Astrocyte (in vitro differentiated cells and primary cell): Measurements from ENCODE around the gene IMPA2. TPM values are rescaled to one million over a fixed set of nuclear protein-coding genes. Genes with fewer than 3 reads are reported as not detected.

Experiments
- DNase-seq: peaks from one replicate; pipeline ENCODE4 v3.0.0-alpha.2; 2010; ENCODE audit warnings: low read depth
- FAIRE-seq: peaks from 2 replicates; lab custom pipeline; 2011; peaks lifted over from hg19 to GRCh38; lab: Jason Lieb, UNC
- H2AFZ ChIP-seq: 2 replicates; pipeline ENCODE4 v1.6.0; 2012; ENCODE audit warnings: low read depth, low read length, inconsistent platforms
- H3K27ac ChIP-seq: 2 replicates; pipeline ENCODE4 v1.5.1; 2011; ENCODE audit warnings: low read depth, low read length, inconsistent platforms
- H3K27me3 ChIP-seq: 2 replicates; pipeline ENCODE4 v1.6.0; 2011; ENCODE audit warnings: low read length, inconsistent platforms; ENCODE audit not compliant: insufficient read depth
- H3K36me3 ChIP-seq: 2 replicates; pipeline ENCODE4 v1.5.1; 2011; ENCODE audit warnings: low read length, inconsistent platforms; ENCODE audit not compliant: insufficient read depth
- H3K4me1 ChIP-seq: 2 replicates; pipeline ENCODE4 v1.5.1; 2011; ENCODE audit warnings: low read length, inconsistent platforms; ENCODE audit not compliant: insufficient read depth
- H3K4me2 ChIP-seq: 2 replicates; pipeline ENCODE4 v1.6.0; 2012; ENCODE audit warnings: low read length, inconsistent platforms
- H3K4me3 ChIP-seq: 2 replicates; pipeline ENCODE4 v1.5.1; 2011; ENCODE audit warnings: low read depth, mild to moderate bottlenecking, low read length, inconsistent platforms; ENCODE audit not compliant: insufficient read depth
- H3K79me2 ChIP-seq: 2 replicates; pipeline ENCODE4 v1.6.0; 2012; ENCODE audit warnings: mild to moderate bottlenecking, low read length, inconsistent platforms; ENCODE audit not compliant: insufficient read depth
- H3K9ac ChIP-seq: 2 replicates; pipeline ENCODE4 v1.6.0; 2012; ENCODE audit warnings: mild to moderate bottlenecking, low read length, inconsistent platforms
- H3K9me3 ChIP-seq: 2 replicates; pipeline ENCODE4 v1.5.1; 2012; ENCODE audit warnings: low read depth, mild to moderate bottlenecking, low read length, inconsistent platforms; ENCODE audit not compliant: insufficient read depth
- H4K20me1 ChIP-seq: 2 replicates; pipeline ENCODE4 v1.6.0; 2012; ENCODE audit warnings: low read length, inconsistent platforms; ENCODE audit not compliant: insufficient read depth
- H3K27ac Mint-ChIP-seq: one replicate; pipeline ENCODE4 v1.8.0; 2021; ENCODE audit warnings: mild to moderate bottlenecking, mixed read lengths; ENCODE audit not compliant: unreplicated experiment
- H3K27me3 Mint-ChIP-seq: one replicate; pipeline ENCODE4 v1.8.0; 2021; ENCODE audit warnings: low read depth, mixed read lengths; ENCODE audit not compliant: unreplicated experiment
- H3K36me3 Mint-ChIP-seq: one replicate; pipeline ENCODE4 v1.8.0; 2021; ENCODE audit warnings: low read depth, mixed read lengths; ENCODE audit not compliant: unreplicated experiment
- H3K4me1 Mint-ChIP-seq: one replicate; pipeline ENCODE4 v1.8.0; 2021; ENCODE audit warnings: low read depth, mixed read lengths; ENCODE audit not compliant: unreplicated experiment
- H3K4me3 Mint-ChIP-seq: one replicate; pipeline ENCODE4 v1.8.0; 2021; ENCODE audit warnings: mild to moderate bottlenecking, moderate library complexity, mixed read lengths; ENCODE audit not compliant: unreplicated experiment
- H3K9me3 Mint-ChIP-seq: one replicate; pipeline ENCODE4 v1.8.0; 2021; ENCODE audit warnings: mild to moderate bottlenecking, mixed read lengths; ENCODE audit not compliant: unreplicated experiment
- CTCF ChIP-seq: IDR thresholded peaks from 2 replicates; pipeline ENCODE4 v1.5.1; 2011; ENCODE audit warnings: low read depth, mild to moderate bottlenecking, inconsistent platforms, low read length, moderate library complexity; ENCODE audit not compliant: insufficient read depth
- EZH2 ChIP-seq: IDR thresholded peaks from 2 replicates; pipeline ENCODE4 v1.6.1; 2012; ENCODE audit warnings: mild to moderate bottlenecking, low read length, inconsistent platforms; ENCODE audit not compliant: insufficient read depth
- total RNA-seq: library from RNA; stranded (reverse); gene quantifications from 2 replicates; pipeline ENCODE4 v1.2.1, GENCODE V29; 2021

The IMPA2 gene
- total RNA-seq, 1 donor from 2014 or later, result 4.8 TPM

- Histone ChIP-seq H3K27me3 (no peaks in the 10 kb centered on the region), H3K9ac (no peak overlapping the region), H3K27ac (no peak overlapping the region), H2AFZ (no peak overlapping the region), H3K4me2 (no peak overlapping the region), H3K4me1 (peaks cover 3% of the 10 kb centered on the region), H4K20me1 (no peaks in the 10 kb centered on the region), H3K79me2 (no peaks in the 10 kb centered on the region), H3K4me3 (no peak overlapping the region), H3K9me3 (no peaks in the 10 kb centered on the region), H3K36me3 (no peaks in the 10 kb centered on the region)
- Mint-ChIP-seq H3K4me3 (no peak overlapping the region), H3K27ac (no peak overlapping the region), H3K4me1 (peaks cover 9% of the 10 kb centered on the region), H3K9me3 (peaks cover 2% of the 10 kb centered on the region), H3K36me3 (no peaks in the 10 kb centered on the region), H3K27me3 (peaks cover 10% of the 10 kb centered on the region)
- DNase-seq (no peak), FAIRE-seq (no peak)
- TF ChIP-seq EZH2, result no peak
- TF ChIP-seq CTCF, result no peak
Measured at GRCh38 chr18:12060182-12060870, 79.0 kb downstream of the IMPA2 start.

- Histone ChIP-seq H3K4me1 (no peaks in the 10 kb centered on the region), H3K27ac (no peak overlapping the region), H2AFZ (no peak overlapping the region), H3K4me2 (no peak overlapping the region), H3K79me2 (no peaks in the 10 kb centered on the region), H3K36me3 (no peaks in the 10 kb centered on the region), H4K20me1 (no peaks in the 10 kb centered on the region), H3K27me3 (no peaks in the 10 kb centered on the region), H3K9me3 (no peaks in the 10 kb centered on the region), H3K9ac (no peak overlapping the region), H3K4me3 (no peak overlapping the region)
- H3K4me3 Mint-ChIP-seq, result no peak overlapping the region
- H3K36me3 Mint-ChIP-seq, result peaks cover 3% of the 10 kb centered on the region
- TF ChIP-seq CTCF (no peak), EZH2 (no peak)
- no peak overlapping the region for H3K27ac Mint-ChIP-seq
- H3K4me1 Mint-ChIP-seq, result peaks cover 4% of the 10 kb centered on the region
- peaks cover 2% of the 10 kb centered on the region for H3K9me3 Mint-ChIP-seq
- peaks cover 15% of the 10 kb centered on the region for H3K27me3 Mint-ChIP-seq
- DNase-seq (no peak), FAIRE-seq (no peak)
Measured at GRCh38 chr18:12061685-12062084, 80.4 kb downstream of the IMPA2 start.

GRCh38 chr18:12062974-12063373 is 81.7 kb downstream of the IMPA2 start:
- TF ChIP-seq EZH2 (no peak), CTCF (no peak)
- no peak overlapping the region for H3K4me3 Mint-ChIP-seq
- no peaks in the 10 kb centered on the region for H3K27me3 ChIP-seq
- no peaks in the 10 kb centered on the region for H3K36me3 ChIP-seq
- H3K4me1 Mint-ChIP-seq, result peaks cover 4% of the 10 kb centered on the region
- H3K27ac Mint-ChIP-seq, result no peak overlapping the region
- no peaks in the 10 kb centered on the region for H4K20me1 ChIP-seq
- H3K27me3 Mint-ChIP-seq, result peaks cover 15% of the 10 kb centered on the region
- FAIRE-seq (no peak), DNase-seq (no peak)
- peaks cover 3% of the 10 kb centered on the region for H3K36me3 Mint-ChIP-seq
- no peak overlapping the region for H3K9ac ChIP-seq
- H3K4me1 ChIP-seq, result no peaks in the 10 kb centered on the region
- no peaks in the 10 kb centered on the region for H3K9me3 ChIP-seq
- H3K27ac ChIP-seq, result no peak overlapping the region
- H3K79me2 ChIP-seq, result no peaks in the 10 kb centered on the region
- H3K9me3 Mint-ChIP-seq, result no peaks in the 10 kb centered on the region
- no peak overlapping the region for H3K4me2 ChIP-seq
- H3K4me3 ChIP-seq, result no peak overlapping the region
- no peak overlapping the region for H2AFZ ChIP-seq
